ENCODE results near the gene CFAP45.

DNA sequence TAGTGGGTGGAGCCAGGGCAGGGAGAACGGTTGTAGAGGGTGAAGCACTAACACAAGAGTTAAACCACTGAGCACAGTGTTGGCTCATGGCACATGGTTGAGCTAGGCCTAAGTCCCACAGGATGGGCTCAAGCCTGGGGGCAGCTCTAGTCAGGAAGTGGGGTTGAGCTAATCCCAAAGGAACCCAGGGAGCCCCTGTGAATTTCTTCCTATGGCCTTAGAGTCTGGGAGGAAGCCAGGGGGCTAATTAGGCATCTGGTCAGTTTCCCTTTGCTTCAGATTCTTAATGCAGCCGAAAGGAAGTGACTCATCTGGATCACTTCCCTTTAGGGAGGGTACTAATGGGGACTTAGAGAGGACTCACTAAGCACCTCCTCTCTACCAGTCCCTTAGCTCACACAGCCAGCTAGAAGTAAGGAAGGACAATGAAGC is 10.1 kb downstream of the CFAP45 start:
- TF ChIP-seq, protein P1, sequence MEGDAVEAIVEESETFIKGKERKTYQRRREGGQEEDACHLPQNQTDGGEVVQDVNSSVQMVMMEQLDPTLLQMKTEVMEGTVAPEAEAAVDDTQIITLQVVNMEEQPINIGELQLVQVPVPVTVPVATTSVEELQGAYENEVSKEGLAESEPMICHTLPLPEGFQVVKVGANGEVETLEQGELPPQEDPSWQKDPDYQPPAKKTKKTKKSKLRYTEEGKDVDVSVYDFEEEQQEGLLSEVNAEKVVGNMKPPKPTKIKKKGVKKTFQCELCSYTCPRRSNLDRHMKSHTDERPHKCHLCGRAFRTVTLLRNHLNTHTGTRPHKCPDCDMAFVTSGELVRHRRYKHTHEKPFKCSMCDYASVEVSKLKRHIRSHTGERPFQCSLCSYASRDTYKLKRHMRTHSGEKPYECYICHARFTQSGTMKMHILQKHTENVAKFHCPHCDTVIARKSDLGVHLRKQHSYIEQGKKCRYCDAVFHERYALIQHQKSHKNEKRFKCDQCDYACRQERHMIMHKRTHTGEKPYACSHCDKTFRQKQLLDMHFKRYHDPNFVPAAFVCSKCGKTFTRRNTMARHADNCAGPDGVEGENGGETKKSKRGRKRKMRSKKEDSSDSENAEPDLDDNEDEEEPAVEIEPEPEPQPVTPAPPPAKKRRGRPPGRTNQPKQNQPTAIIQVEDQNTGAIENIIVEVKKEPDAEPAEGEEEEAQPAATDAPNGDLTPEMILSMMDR (conservative IDR thresholded peaks at IDR 0.05; ENCODE audit: low read depth, low read length): no peak
- TF ChIP-seq EZH2 (IDR thresholded peaks at IDR 0.05; ENCODE audit: borderline replicate concordance, low read depth, low read length, poor library complexity, severe bottlenecking): no peak
